K562 (cell line): ENCODE measurements around the gene FES. TPM values are rescaled to one million over a fixed set of nuclear protein-coding genes. Genes with fewer than 3 reads are reported as not detected.

ENCODE experiments used
- ATF7 ChIP-seq: fragments of 450-650 bp; IDR thresholded peaks from 2 replicates; pipeline ENCODE4 v1.7.1; 2014; ENCODE audit warnings: mild to moderate bottlenecking, moderate library complexity
- BRD4 ChIP-seq: fragments of 200-600 bp; sonication (generic); IDR thresholded peaks from 2 replicates; pipeline ENCODE4 v1.6.1; 2017; ENCODE audit warnings: inconsistent platforms
- CHAMP1 ChIP-seq: fragments of 450-650 bp; IDR thresholded peaks from 2 replicates; pipeline ENCODE4 v1.6.1; 2016; ENCODE audit warnings: mild to moderate bottlenecking
- CHCHD3 ChIP-seq: fragments of 250-450 bp; sonication (Bioruptor Pico); IDR thresholded peaks from 2 replicates; pipeline ENCODE4 v2.1.2; 2022; ENCODE audit warnings: mild to moderate bottlenecking
- CREB3 ChIP-seq: fragments of 450-650 bp; conservative IDR thresholded peaks from 2 replicates; pipeline ENCODE4 v1.6.1; 2016; ENCODE audit warnings: missing genetic modification characterization, low read depth, mild to moderate bottlenecking, missing compliant biosample characterization, moderate library complexity
- E4F1 ChIP-seq: fragments of 250-450 bp; sonication (Bioruptor Pico); IDR thresholded peaks from 2 replicates; pipeline ENCODE4 v1.5.0; 2021; ENCODE audit warnings: mild to moderate bottlenecking, borderline replicate concordance
- ETV5 ChIP-seq: sonication (generic); formaldehyde crosslinking; IDR thresholded peaks from 2 replicates; pipeline ENCODE4 v1.4.0; 2020; ENCODE audit warnings: low read depth, mild to moderate bottlenecking, missing genetic modification reagents
- FOSL1 ChIP-seq: fragments of 200-800 bp; sonication (Bioruptor generic); conservative IDR thresholded peaks from 2 replicates; pipeline ENCODE4 v1.6.1; 2016; ENCODE audit warnings: missing genetic modification characterization, missing compliant biosample characterization
- HNRNPUL1 ChIP-seq: fragments of 200-400 bp; formaldehyde crosslinking; IDR thresholded peaks from 2 replicates; pipeline ENCODE4 v1.6.1; 2017; ENCODE audit warnings: low read length
- ID3 ChIP-seq, 2 experiments: fragments of 250-450 bp in 1 of 2; fragments of 450-650 bp in 1 of 2; sonication (Bioruptor Pico) in 1 of 2; IDR thresholded peaks; 2 replicates each; pipeline versions ENCODE4 v1.6.1 to v1.8.0; 2016 to 2021; ENCODE audit warnings: mild to moderate bottlenecking in 2 of 2, moderate library complexity in 2 of 2, missing compliant biosample characterization in 1 of 2, missing genetic modification characterization in 1 of 2
- NCOR1 ChIP-seq: fragments of 450-650 bp; IDR thresholded peaks from 2 replicates; pipeline ENCODE4 v1.6.1; 2016; ENCODE audit warnings: mild to moderate bottlenecking, moderate library complexity
- RNF2 ChIP-seq: sonication (generic); IDR thresholded peaks from 2 replicates; pipeline ENCODE4 v1.6.1; 2016
- THAP7 ChIP-seq: fragments of 250-450 bp; sonication (Bioruptor Pico); IDR thresholded peaks from 2 replicates; pipeline ENCODE4 v1.5.0; 2021
- ZNF347 ChIP-seq: fragments of 450-650 bp; formaldehyde crosslinking; IDR thresholded peaks from 2 replicates; pipeline ENCODE4 v1.4.0; 2020; ENCODE audit warnings: low read depth, mild to moderate bottlenecking, moderate library complexity
- ZNF444 ChIP-seq: fragments of 250-450 bp; sonication (Bioruptor Pico); IDR thresholded peaks from 2 replicates; pipeline ENCODE4 v1.4.0; 2020; ENCODE audit warnings: mild to moderate bottlenecking, moderate library complexity
- ZNF592 ChIP-seq: fragments of 450-650 bp; IDR thresholded peaks from 2 replicates; pipeline ENCODE4 v1.6.1; 2017; ENCODE audit warnings: antibody characterized with exemption, mild to moderate bottlenecking
- polyA plus RNA-seq, 8 experiments: library from polyadenylated mRNA; depleted of rRNA in 4 of 8; stranded (reverse) in 5 of 8; unstranded in 3 of 8; fragments of >200 nt; fragmentation: Nextera tagmentation in 2 of 8; fragmentation: Illumina TruSeq in 1 of 8; extraction: Ambion mirVana in 2 of 8; extraction: Trizol in 1 of 8; gene quantifications; 2 replicates each; pipeline versions ENCODE4 v1.2.1 to v1.2.3, GENCODE V29; 2011 to 2014; ENCODE audit warnings: inconsistent platforms in 1 of 8, missing spikeins in 1 of 8
- total RNA-seq, 7 experiments: library from RNA; depleted of rRNA in 6 of 7; stranded (reverse); fragments of >200 nt in 6 of 7; fragmentation: Illumina TruSeq in 2 of 7; extraction: Trizol in 2 of 7; gene quantifications; 2 replicates each; pipeline versions ENCODE4 v1.2.1 to v1.2.3, GENCODE V29; 2011 to 2021; ENCODE audit warnings: low replicate concordance in 1 of 7

The FES gene
- total and polyA plus RNA-seq, 9 of the 15 experiments (the other 6 are each of a cell fraction or from before 2014, with no cell fraction given) = 0.38 to 2.6 (median 0.82) TPM

- no peak for TF ChIP-seq ID3 (CRISPR knock-in tag; IDR thresholded peaks at IDR 0.05)
- no peak for TF ChIP-seq ID3 (tag; IDR thresholded peaks at IDR 0.05)
- no peak for TF ChIP-seq HNRNPUL1
- no peak for TF ChIP-seq ETV5 (CRISPR knock-in tag)
- no peak for TF ChIP-seq CHAMP1
- no peak for TF ChIP-seq ATF7
- TF ChIP-seq THAP7 (CRISPR knock-in tag) = no peak
- TF ChIP-seq CHCHD3 (CRISPR knock-in tag) = no peak
- no peak for TF ChIP-seq RNF2
- TF ChIP-seq E4F1 (CRISPR knock-in tag) = no peak
- no peak for TF ChIP-seq ZNF592
- TF ChIP-seq ZNF347 = no peak
- no peak for TF ChIP-seq CREB3 (tag)
- TF ChIP-seq FOSL1 (tag) = no peak; the same call in 1 of the 2 replicates
- TF ChIP-seq BRD4 = no peak
- TF ChIP-seq NCOR1 = no peak
- no peak for TF ChIP-seq ZNF444 (CRISPR knock-in tag)
Observed at GRCh38 chr15:90934949-90935751, 50.8 kb downstream of the FES start, which contains the start of gene UNC45A (continued).
